ENCODE measurements around the gene SBF2.
"Not testable (repeated sequence)": the region's sequence is repeated elsewhere in the genome, so short reads cannot be mapped to it uniquely, and the experiment has no call there.

Gene SBF2

DNA sequence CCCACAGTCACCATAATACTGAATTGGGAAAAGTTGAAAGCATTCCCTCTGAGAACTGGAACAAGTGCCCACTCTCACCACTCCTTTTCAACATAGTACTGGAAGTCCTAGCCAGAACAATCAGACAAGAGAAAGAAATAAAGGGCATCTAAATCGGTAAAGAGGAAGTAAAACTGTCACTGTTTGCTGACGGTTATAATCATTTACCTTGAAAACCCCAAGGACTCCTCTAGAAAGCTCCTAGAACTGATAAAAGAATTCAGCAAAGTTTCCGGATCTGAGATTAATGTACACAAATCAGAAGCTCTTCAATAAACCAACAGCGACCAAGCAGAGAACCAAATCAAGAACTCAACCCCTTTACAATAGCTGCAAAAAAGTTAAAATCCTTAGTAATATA lies 306.7 kb downstream of the SBF2 start:
- DNase-seq: not testable (repeated sequence)

DNA sequence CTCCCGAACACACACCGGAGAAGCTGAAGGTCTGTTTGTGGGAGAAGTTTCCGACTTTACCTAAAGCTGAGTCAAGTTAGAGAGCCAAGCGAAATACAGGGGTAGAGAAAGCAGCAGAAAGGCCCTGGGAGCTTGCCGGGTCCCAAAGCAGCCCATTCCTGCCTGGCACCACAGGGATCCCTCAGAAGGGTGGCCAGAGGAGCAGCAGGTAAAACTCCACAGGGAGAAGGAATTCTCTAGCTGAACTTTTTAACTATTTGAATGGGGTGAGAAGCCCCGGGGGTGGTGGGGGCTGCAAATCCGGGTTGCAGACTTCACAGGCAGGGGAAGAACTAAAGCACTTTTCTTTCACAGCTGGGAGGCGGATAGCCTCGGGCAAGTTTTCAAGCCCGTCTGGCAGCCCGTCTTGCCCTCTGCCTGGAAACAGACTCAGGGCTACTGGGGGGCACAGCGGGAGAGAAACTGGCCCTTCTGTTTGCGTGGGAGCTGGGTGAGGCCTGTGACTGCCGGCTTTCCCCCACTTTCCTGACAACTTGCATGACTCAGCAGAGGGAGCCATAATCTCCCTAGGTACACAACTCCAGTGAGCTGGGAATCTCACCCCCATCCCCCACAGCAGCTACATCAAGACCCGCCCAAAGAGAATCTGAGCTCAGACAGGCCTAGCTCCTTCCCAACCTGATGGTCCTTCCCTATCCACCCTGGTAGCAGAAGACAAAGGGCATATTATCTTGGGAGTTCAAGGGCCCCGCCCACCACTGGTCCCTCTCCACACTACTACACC lies 311.0 kb downstream of the SBF2 start:
- DNase-seq: no peak

DNA sequence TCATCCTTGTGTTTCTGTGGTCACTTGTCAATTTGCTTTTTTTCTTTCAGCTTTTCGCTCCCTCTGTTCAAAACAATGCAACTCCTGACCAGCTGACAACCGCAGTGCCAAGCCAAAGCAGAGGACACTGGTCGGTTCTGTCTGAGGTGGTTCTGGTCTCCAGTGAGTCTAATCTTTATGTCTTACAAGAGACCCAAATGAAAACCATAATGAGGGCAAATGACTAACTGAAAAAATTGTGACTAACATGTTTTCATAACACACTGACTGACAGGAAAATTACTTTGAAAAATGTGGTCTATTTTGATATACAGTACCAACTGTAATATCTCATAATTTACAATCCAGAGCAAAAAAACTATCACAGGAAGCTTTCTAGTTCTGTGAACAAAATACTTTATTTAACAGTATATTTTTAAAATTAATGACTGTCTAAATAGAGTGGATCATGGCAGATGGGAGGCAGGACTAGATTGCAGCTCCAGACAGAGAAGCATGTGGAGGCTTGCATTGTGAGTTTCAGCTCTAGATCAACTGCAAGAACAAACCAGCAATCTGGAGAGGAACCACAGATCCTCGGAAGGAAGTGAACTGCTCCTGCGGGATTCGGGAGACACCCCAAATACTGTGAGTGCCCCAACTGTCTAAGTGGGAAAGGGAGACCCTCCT lies 311.8 kb downstream of the SBF2 start:
- DNase-seq: peak; percentile 8

DNA sequence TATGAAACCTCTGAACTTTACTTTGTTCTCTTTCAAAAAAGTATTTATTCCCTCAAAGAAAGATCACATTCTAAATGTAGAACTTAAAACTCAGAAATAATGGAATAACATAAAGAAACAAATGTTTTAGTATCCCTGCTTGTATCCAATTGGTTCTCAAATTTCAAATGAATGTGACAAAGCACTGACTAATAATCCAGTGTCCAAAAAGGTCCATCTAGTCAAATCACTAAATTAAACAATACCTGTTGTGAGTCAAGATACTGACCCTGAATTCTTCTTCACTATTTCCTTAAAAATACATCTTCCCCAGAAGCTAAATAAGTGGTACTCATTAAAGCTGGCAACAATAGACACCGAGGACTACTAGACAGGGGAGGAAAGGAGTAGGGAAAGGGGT lies 313.1 kb downstream of the SBF2 start:
- DNase-seq: no peak

DNA sequence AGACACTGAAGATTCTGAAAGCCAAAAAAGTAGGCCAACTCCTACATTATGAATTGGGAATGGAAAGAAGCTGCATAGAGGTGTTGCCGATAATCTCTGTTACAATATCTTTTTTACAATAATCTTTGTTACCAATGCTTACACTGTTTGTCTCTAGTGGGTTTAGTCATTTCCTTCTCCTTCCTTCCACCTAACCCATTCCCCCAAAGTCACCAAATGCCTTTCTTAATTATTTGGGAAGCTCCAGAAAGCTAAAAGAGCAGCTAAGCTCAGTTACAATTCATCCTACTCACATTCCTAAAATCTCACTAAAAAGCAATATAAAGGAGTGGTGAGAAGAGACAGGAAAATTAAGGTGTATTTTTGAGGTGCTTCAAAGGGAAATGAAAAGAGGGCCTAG lies 316.5 kb downstream of the SBF2 start:
- no peak for DNase-seq

DNA sequence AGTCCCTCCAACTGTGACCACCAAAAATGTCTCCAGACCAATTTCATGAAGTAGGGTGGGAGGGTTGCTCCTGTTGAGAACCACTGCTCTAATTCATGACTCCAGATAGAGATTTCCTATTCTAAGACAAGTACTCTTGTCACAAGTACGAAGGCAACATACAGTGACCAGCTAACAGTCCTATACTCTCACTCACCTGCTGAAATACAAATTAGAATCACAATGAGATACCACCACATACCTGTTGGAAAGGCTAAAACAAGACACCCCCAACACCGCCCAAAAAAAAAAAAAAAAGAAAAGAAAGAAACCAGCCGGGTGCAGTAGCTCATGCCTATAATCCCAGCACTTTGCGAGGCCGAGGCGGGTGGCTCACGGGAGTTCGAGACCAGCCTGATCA lies 319.6 kb downstream of the SBF2 start:
- no peak for DNase-seq

DNA sequence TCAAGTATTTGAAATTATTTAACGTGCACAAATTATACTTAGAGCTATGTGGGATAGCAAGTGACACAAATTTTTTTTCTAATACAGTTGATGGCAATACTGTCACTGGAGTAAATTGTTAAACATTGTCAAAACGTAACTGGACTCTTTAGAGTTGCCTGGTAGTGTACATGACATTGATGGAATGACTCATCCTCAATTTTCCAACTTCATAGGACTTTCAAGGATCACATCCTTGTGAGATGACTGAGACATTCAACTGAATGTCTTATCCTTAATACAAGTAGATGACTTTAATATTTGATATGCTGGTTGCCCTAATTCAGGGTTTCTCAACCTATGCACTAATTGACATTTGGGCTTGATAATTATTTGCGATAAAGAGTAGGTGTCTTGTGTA lies 320.1 kb downstream of the SBF2 start:
- DNase-seq: no peak

DNA sequence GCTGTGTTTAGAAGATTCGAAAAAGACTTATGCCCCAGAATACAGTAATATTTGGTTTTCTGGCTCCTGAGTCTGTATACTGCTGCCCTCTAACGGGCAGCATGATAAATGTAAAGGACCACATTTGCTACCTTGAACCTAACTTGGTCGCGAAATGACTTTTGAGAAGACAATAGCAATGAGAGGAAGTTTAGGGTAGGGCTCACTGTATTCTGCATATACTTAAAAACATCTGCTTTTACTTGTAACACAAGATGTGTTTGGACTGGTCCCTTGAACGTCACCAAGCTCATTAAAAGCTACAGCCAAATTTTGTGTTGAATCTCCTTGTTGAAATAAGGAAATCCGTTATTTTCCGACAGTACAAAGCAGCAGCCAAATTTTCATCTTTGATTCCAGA lies 321.0 kb downstream of the SBF2 start:
- DNase-seq: peak; percentile 43

DNA sequence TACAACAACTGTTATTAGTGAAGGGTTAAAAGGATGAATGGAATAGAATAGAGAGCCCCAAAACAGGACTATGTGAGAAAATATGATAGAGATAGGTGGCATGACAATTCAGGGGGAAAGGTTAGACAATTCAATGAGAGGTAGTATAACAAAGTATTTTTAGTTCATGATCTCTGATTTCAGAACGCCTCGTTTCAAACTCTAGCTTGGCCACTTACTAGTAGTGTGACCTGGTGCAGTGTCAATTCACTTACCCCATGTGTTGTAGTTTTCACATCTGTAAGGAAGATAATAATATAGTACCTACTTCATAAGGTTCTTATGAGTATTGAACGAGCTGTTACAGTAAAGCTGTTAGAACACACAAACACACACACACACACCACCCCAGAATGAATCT lies 322.1 kb downstream of the SBF2 start:
- no peak for DNase-seq

DNA sequence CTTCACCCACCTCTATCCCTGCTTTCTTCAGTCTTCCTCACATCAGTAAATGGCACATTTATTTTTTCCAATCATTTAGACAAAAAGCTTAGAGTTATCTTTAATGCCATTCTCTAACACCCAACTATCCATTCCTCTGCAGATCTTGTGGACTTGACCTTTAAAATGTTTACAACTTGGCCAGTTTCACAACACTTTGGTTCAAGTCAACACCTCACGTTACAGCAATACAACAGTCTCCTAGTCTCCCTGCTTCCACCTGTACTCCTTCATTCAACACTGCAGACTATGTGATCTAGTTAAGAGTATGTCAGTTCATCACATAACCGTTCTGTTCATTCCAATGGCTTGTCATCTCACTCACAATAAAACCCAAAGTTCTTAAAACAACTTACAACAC lies 325.0 kb downstream of the SBF2 start:
- no peak for DNase-seq

DNA sequence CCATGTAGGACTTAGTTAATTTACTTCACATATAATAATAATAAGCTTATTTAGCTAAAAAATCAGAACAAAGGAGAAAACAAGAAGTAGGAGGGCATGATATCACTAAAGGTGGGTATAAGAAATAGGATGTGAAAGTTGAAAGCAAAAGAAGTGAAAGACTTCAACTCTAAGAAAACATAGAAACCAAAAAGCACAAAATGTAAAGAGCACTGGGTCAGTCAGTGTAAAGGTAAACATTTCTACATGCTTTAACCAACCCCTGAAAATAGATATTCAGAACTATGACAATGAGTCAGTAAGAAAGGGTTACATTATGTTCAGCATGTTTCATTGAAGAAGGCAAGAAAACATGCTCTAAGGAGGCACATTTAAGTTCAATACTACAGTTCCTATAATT lies 331.3 kb downstream of the SBF2 start:
- DNase-seq: no peak

DNA sequence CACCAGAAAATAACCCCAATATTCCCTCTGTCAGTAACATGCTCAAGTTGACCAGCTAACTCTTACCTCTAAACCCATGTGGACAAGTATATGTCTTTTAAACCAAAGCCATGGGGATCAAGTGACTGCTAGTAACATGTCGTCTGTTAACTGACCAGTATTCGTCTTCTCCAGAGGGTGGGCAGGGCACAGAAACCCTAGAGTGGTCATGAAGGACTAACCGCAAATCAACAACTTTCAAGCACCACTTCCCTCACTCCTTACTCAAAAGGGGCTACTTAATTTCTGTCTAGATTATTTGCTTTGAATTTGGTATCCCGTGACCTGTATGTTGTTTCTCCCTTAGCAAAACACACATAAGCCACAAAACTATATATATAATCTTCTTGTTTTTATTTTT lies 336.9 kb downstream of the SBF2 start:
- DNase-seq: no peak

DNA sequence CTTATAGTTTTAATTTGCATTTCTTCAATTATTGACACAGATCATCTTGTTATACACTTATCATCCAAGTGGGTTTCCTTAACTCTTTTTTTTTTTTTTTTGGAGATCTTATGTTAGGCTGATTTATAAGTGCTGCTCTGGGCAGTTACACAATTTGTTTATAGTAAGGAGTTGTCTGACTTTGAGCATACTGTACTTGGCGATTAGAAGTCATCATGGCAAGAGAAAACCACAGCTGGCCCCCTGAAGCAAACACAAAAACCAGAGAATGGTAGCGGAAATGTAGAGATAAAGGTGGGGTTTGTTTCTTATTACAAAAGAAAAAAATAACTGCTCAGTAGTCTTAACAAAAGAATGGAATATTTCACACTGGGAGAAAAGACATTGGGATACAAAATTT lies 337.5 kb downstream of the SBF2 start:
- no peak for DNase-seq

DNA sequence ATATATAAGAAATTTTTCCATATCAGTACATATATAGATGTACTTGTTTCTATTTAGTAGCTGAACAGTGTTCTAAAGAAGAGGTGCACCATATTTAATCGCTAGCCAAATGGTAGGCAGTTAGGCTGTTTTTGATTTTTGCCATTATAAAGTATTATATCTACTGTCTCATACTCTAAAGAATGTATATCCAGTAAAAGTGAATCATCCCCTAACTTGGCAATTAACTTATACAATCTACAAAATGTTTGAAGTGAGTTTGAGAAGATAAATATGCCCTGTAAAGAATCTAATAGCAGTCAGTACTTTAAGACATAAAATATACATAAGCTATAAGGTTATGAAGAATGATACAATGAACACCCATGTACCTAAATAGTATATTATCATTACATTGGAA lies 338.6 kb downstream of the SBF2 start:
- DNase-seq: no peak

DNA sequence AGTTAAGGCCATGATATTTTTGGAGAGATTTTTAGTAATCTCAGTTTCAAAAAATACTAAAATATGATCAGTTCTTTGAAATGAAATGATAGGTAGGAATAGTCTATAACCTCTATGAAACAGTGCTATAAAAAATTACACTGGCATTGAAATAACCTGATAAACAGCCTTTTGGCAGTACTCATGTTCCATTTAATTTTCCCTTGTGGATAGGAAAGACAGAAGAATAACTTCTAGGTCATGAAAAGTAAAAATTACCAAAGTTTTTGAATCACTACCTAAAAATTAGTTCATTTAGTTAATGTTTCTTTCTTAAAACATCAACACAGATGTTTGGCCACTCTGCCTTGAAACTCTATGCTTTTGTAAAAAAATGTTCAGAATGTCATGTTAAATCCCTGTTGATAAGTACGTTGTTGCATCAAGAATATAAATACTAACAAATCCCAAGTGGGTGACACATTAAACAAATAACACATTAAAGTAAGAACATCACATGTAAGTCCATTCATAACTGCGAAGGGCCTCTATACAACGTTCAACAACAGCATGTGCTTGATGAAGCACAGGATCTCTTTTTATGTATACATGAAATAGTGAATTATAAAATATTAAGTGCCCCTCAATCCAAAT lies 339.9 kb downstream of the SBF2 start:
- no peak for DNase-seq

DNA sequence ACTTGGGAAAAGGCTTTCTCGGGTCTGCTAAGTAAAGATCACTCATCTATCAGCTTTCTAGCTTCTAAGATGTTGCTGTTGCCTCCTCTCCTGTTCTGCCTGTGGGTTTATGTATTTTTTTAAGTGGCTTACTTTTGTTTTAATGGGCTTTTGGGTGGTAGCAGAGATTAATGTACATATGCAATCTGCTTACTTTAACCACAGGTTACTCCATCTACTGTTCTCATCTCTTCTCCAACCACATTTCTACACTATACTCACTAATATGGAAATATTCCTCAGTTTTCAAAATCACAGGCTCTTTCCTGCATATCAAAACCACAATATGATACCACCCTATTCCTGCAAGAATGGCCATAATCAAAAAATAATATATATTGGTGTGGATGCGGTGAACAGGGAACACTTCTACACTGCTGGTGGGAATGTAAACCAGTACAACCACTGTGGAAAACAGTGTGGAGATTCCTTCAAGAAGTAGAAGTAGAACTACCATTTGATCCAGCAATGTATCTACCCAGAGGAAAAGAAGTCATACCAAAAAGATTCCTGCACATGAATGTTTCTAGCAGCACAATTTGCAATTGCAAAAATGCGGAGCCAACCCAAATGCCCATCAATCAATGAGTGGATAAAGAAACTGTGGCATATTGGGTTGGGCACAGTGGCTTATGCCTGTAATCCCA lies 341.4 kb downstream of the SBF2 start:
- DNase-seq: no peak

DNA sequence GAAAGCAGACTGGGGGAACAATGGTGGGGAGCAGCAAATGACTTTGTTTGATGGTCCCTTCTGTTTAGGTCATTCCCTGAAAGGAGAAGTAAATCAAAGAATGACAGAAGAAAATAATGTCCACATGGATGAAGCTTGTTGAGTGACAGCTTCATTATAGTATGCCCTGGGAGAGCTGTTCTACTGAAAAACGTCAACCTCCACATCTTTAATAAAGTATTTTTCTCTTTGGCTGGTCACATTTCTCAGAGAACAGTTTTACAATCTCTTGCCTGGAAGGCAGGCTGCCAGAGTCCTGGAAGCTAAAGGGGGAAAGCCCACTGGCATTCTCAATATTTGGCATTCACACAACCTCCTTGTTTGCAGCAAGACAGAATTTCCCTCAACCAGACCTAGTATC lies 342.2 kb downstream of the SBF2 start:
- DNase-seq: no peak

DNA sequence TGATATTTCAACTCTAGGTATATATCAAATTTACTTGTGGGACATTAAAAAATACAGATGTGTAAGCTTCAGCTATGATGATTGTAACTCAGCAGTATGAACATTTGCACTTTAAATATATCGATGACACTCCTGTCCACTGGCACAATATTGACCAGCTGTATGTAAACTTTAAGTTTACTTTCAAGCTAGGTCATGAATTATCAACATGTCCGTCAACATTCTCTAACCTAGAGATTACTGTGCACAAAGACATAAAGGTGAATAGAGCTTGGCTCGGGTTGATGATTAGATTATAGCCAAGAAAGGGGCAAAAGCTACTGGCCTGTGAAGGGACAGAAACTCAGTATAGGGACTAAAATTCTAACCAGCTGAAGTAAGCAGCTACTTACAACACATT lies 343.6 kb downstream of the SBF2 start:
- no peak for DNase-seq

DNA sequence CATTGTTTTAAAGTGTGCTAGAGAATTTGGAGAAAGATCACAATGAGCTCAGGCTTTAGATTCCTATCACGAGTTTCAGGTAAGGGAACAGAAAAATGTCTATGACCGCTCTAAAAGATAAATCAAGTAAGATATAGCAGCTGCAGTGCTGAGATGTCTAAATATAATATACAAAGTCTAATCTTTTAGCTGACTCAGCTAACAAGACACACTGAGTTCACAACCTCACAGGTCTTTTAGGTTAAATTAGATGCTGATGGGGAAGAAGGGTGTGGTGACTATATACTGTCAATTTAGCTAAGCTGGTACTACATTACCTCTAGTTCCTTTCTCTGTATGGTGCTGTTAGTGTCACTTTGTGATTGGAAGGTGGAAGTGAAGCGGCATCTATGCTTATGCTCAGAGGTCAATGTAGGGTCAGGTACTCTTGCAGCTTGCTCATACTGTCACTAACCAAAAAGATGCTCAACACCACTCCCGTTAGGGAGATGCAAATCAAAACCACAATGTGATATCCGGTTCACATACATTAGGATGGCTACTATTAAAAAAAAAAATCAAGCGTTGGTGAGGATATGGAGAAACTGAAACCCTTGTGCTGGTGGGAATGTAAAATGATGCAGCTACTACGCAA lies 346.7 kb downstream of the SBF2 start:
- no peak for DNase-seq

DNA sequence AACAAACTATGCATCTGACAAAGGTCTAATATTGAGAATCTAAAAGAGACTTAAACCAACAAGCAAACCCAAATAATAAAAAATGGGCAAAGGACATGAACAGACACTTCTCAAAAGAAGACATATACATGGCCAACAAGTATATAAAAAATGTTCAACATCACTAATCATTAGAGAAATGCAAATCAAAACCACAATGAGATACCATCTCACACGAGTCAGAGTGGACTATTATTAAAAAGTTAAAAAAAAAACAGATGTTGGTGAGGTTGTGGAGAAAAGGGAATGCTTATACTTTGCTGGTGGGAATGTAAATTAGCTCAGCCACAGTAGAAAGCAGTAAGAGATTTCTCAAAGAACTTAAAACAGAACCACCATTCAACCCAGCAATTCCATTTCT lies 348.3 kb downstream of the SBF2 start:
- DNase-seq: not testable (repeated sequence)

DNA sequence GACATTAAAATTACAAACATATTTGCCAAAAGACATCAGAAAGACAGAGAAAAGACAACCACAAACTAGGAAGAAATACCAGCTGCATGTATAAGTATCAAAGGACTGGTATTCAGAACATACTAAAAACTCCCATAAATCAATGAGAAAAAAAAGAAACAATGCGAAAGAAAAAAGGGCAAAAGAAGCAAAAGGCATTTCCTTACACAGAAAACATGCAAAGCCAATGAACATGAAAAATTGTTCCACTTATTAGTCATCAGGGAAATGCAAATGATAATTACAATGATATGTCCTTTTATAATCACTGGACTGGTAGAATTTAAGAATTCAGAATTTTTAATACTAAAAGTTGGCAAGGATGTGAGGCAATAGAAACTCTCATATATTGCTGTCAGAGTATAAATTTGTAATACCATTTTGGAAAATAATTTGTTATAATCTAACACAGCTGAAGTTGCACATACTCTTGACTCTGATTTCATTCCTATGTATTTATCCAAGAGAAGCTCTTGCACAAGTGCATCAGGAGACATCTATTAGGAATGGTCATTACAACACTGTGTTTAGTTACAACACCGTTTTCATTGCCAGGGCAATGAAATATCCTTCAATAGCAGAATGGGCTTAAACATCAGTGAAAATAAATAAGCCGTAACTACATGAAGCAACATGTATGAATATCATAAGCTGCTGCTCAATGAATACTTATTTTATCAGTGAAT lies 350.5 kb downstream of the SBF2 start:
- DNase-seq: no peak

DNA sequence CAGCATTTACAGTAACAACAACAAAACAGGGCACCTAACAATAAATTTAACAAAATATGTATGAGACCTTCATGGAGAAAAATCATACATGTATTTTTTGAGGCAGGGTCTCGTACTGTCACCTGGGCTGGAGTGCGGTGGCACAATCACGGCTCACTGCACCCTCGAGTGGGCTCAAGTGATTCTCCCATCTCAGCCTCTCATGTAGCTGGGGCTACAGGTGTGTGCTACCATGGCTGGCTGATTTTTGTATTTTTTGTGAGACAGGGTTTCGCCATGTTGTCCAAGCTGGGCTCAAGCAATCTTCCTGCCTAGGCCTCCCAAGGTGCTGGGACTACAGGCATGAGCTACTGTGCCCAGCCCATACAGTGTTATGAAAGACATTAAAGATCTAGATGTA lies 352.0 kb downstream of the SBF2 start:
- DNase-seq: no peak

DNA sequence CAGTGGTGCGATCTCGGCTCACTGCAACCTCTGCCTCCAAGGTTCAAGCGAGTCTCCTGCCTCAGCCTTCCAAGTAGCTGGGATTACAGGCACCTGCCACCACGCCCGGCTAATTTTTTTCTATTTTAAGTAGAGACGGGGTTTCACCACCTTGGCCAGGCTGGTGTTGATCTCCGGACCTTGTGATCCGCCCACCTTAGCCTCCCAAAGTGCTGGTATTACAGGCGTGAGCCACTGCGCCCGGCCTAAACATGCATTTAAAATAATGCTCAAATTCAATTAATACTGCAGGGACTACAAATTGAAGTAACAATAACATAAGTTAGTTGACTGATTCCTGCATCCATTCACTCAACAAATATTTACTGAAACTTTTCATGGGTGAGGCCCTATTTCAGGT lies 354.9 kb downstream of the SBF2 start:
- DNase-seq: not testable (repeated sequence)

Data from NCI-H1694 (cell line).